Lung microvascular endothelial cell (primary cell): Measurements from ENCODE around the gene S1PR5. TPM values are rescaled to one million over a fixed set of nuclear protein-coding genes. Genes with fewer than 3 reads are reported as not detected.

Experiments
- DNase-seq, 2 donors: peaks; one replicate each; pipeline versions ENCODE4 v3.0.0 to v3.0.0-alpha.2; 2010; ENCODE audit warnings: low read depth in 2 of 2
- total RNA-seq: library from RNA; depleted of rRNA; stranded (reverse); fragments of >200 nt; gene quantifications from 2 replicates; pipeline ENCODE4 v1.2.1, GENCODE V29; 2014

The S1PR5 gene
- total RNA-seq, 1 donor from 2014 or later: under 0.01 TPM

GRCh38 chr19:10468133-10468532, 49.1 kb downstream of the S1PR5 start:
- DNase-seq: no peak

GRCh38 chr19:10467104-10467706, 50.0 kb downstream of the S1PR5 start:
- DNase-seq: no peak

DNA sequence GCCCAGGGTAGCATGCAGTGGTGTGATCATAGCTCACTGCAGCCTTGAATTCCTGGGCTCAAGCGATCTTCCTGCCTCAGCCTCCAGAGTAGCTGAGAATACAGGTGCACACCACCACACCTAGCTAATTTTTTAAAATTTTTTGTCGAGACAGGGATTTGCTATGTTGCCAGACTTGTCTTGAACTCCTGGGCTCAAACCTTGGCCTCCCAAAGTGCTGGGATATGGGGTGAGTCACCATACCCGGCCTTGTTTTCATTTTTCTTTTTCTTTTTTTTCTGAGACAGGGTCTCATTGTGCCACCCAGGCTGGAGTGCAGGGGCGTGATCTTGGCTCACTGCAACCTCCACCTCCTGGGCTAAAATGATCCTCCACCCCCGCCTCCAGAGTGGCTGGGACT, 52.8 kb downstream of the S1PR5 start:
- no peak for DNase-seq

Other genes starting within 250 kb of the S1PR5 start
- 8.3 and 8.5 TPM in 2 replicates for gene ICAM1, start 246.3 kb downstream of the S1PR5 start, total RNA-seq
- gene ICAM4, start 230.5 kb downstream of the S1PR5 start, total RNA-seq: 0.22 TPM in 1 of 2 replicates, not detected in the other
- under 0.01 TPM in 1 of 2 replicates, not detected in the other for gene ICAM5, start 227.5 kb downstream of the S1PR5 start, total RNA-seq
- 0.22 and 0.40 TPM in 2 replicates for gene ZGLP1, start 207.6 kb downstream of the S1PR5 start, total RNA-seq
- 6.8 and 13.9 TPM in 2 replicates for gene FDX2, start 201.4 kb downstream of the S1PR5 start, total RNA-seq
- 5.4 and 6.2 TPM in 2 replicates for gene RAVER1, start 183.9 kb downstream of the S1PR5 start, total RNA-seq
- 7.8 and 8.7 TPM in 2 replicates for gene ICAM3, start 177.8 kb downstream of the S1PR5 start, total RNA-seq
- 41.2 and 74.0 TPM in 2 replicates for gene TYK2, start 136.9 kb downstream of the S1PR5 start, total RNA-seq
- gene CDC37, start 113.9 kb downstream of the S1PR5 start, total RNA-seq: 198 and 235 TPM in 2 replicates
- 1.3 and 1.8 TPM in 2 replicates for gene PDE4A, start 96.9 kb downstream of the S1PR5 start, total RNA-seq
- 61.9 and 87.7 TPM in 2 replicates for gene KEAP1, start 14.1 kb downstream of the S1PR5 start, total RNA-seq
- gene ATG4D, start 26.5 kb upstream of the S1PR5 start, total RNA-seq: 5.0 and 7.0 TPM in 2 replicates
- gene KRI1, start 48.6 kb upstream of the S1PR5 start, total RNA-seq: 4.1 and 6.0 TPM in 2 replicates
- gene CDKN2D, start 51.5 kb upstream of the S1PR5 start, total RNA-seq: 4.1 and 6.5 TPM in 2 replicates
- gene AP1M2, start 69.9 kb upstream of the S1PR5 start, total RNA-seq: not detected in 2 replicates
- gene SLC44A2, start 108.1 kb upstream of the S1PR5 start, total RNA-seq: 37.9 and 71.8 TPM in 2 replicates
- 57.7 and 71.3 TPM in 2 replicates for gene ILF3, start 136.9 kb upstream of the S1PR5 start, total RNA-seq
- gene QTRT1, start 184.0 kb upstream of the S1PR5 start, total RNA-seq: 17.7 and 20.0 TPM in 2 replicates
- gene DNM2, start 200.6 kb upstream of the S1PR5 start, total RNA-seq: 68.0 and 74.6 TPM in 2 replicates